K562 (cell line): ENCODE data around the gene SENP1. TPM values are rescaled to one million over a fixed set of nuclear protein-coding genes. Genes with fewer than 3 reads are reported as not detected.

Source experiments
- ARNT ChIP-seq, 2 experiments: fragments of 450-650 bp; IDR thresholded peaks; 2 replicates each; pipeline ENCODE4 v1.6.1; 2016; ENCODE audit warnings: mild to moderate bottlenecking in 1 of 2
- ATF1 ChIP-seq, 2 experiments: fragments of 450-650 bp in 1 of 2; IDR thresholded peaks; 2 replicates each; pipeline ENCODE4 v1.6.1; 2016; ENCODE audit warnings: missing compliant biosample characterization in 1 of 2, missing genetic modification characterization in 1 of 2
- CXXC5 ChIP-seq: fragments of 250-450 bp; sonication (Bioruptor Pico); IDR thresholded peaks from 2 replicates; pipeline ENCODE4 v1.8.0; 2022; ENCODE audit warnings: inconsistent platforms, mild to moderate bottlenecking, moderate library complexity
- ELF2 ChIP-seq: fragments of 250-450 bp; sonication (Bioruptor Pico); IDR thresholded peaks from 2 replicates; pipeline ENCODE4 v1.5.0; 2021; ENCODE audit warnings: mild to moderate bottlenecking
- MBD1 ChIP-seq: fragments of 250-450 bp; sonication (Bioruptor Pico); IDR thresholded peaks from 2 replicates; pipeline ENCODE4 v1.8.0; 2022; ENCODE audit warnings: inconsistent platforms
- MYC ChIP-seq, 2 experiments: fragments of 250-450 bp in 1 of 2; sonication (Bioruptor Pico) in 1 of 2; IDR thresholded peaks; 2 replicates each; pipeline versions ENCODE4 v1.5.1 to v1.6.1; 2012 to 2021; ENCODE audit warnings: low read depth in 2 of 2, borderline replicate concordance in 1 of 2, improper control_type of control experiment in 1 of 2, low read length in 1 of 2, mild to moderate bottlenecking in 1 of 2, moderate library complexity in 1 of 2
- NR2C2 ChIP-seq, 2 experiments: fragments of 200-800 bp in 1 of 2; sonication (Bioruptor generic) in 1 of 2; sonication (generic) in 1 of 2; formaldehyde crosslinking in 1 of 2; IDR thresholded peaks; 2 replicates each; pipeline versions ENCODE4 v1.6.1 to v1.8.0; 2016 to 2022; ENCODE audit warnings: mild to moderate bottlenecking in 1 of 2, missing compliant biosample characterization in 1 of 2, missing genetic modification characterization in 1 of 2, missing genetic modification reagents in 1 of 2
- NR4A1 ChIP-seq, 2 experiments: fragments of 250-450 bp in 1 of 2; fragments of 450-650 bp in 1 of 2; sonication (Bioruptor Pico) in 1 of 2; IDR thresholded peaks; 2 replicates each; pipeline versions ENCODE4 v1.4.0 to v1.6.1; 2016 to 2020; ENCODE audit warnings: mild to moderate bottlenecking in 2 of 2, missing compliant biosample characterization in 1 of 2, missing genetic modification characterization in 1 of 2, moderate library complexity in 1 of 2
- OTX1 ChIP-seq: fragments of 450-650 bp; formaldehyde crosslinking; IDR thresholded peaks from 2 replicates; pipeline ENCODE4 v1.4.0; 2022; ENCODE audit warnings: mild to moderate bottlenecking
- PHF8 ChIP-seq: fragments of 200-600 bp; sonication (generic); IDR thresholded peaks from 2 replicates; pipeline ENCODE4 v1.6.1; 2012; ENCODE audit warnings: mixed run types, mild to moderate bottlenecking, inconsistent platforms, low read length, moderate library complexity, borderline replicate concordance
- SMAD2 ChIP-seq: fragments of 150-350 bp; IDR thresholded peaks from 2 replicates; pipeline ENCODE4 v1.6.1; 2014; ENCODE audit warnings: low read depth, mild to moderate bottlenecking, low read length
- SMARCC2 ChIP-seq: fragments of 450-650 bp; IDR thresholded peaks from 2 replicates; pipeline ENCODE4 v1.6.1; 2017; ENCODE audit warnings: antibody characterized with exemption, moderate library complexity, mild to moderate bottlenecking, low read depth
- SP2 ChIP-seq: IDR thresholded peaks from 2 replicates; pipeline ENCODE4 v1.6.1; 2011; ENCODE audit warnings: mild to moderate bottlenecking, low read depth, low read length, moderate library complexity; ENCODE audit not compliant: poor library complexity, severe bottlenecking; ENCODE audit errors: extremely low read depth
- TAL1 ChIP-seq: fragments of 450-650 bp; IDR thresholded peaks from 2 replicates; pipeline ENCODE4 v1.6.1; 2016; ENCODE audit warnings: mild to moderate bottlenecking
- ZBED1 ChIP-seq: IDR thresholded peaks from 2 replicates; pipeline ENCODE4 v1.6.1; 2014
- ZNF41 ChIP-seq: fragments of 250-450 bp; sonication (Bioruptor Pico); conservative IDR thresholded peaks from 2 replicates; pipeline ENCODE4 v1.4.0; 2020; ENCODE audit warnings: mild to moderate bottlenecking
- ZNF444 ChIP-seq: fragments of 250-450 bp; sonication (Bioruptor Pico); IDR thresholded peaks from 2 replicates; pipeline ENCODE4 v1.4.0; 2020; ENCODE audit warnings: mild to moderate bottlenecking, moderate library complexity
- ZNF583 ChIP-seq: fragments of 250-450 bp; sonication (Bioruptor Pico); IDR thresholded peaks from 2 replicates; pipeline ENCODE4 v1.4.0; 2020
- ZNF778 ChIP-seq: fragments of 450-650 bp; formaldehyde crosslinking; IDR thresholded peaks from 2 replicates; pipeline ENCODE4 v1.4.0; 2020; ENCODE audit warnings: mild to moderate bottlenecking, moderate library complexity
- polyA plus RNA-seq, 8 experiments: library from polyadenylated mRNA; depleted of rRNA in 4 of 8; stranded (reverse) in 5 of 8; unstranded in 3 of 8; fragments of >200 nt; fragmentation: Nextera tagmentation in 2 of 8; fragmentation: Illumina TruSeq in 1 of 8; extraction: Ambion mirVana in 2 of 8; extraction: Trizol in 1 of 8; gene quantifications; 2 replicates each; pipeline versions ENCODE4 v1.2.1 to v1.2.3, GENCODE V29; 2011 to 2014; ENCODE audit warnings: inconsistent platforms in 1 of 8, missing spikeins in 1 of 8
- total RNA-seq, 7 experiments: library from RNA; depleted of rRNA in 6 of 7; stranded (reverse); fragments of >200 nt in 6 of 7; fragmentation: Illumina TruSeq in 2 of 7; extraction: Trizol in 2 of 7; gene quantifications; 2 replicates each; pipeline versions ENCODE4 v1.2.1 to v1.2.3, GENCODE V29; 2011 to 2021; ENCODE audit warnings: low replicate concordance in 1 of 7
- TF ChIP-seq, protein P1 (sequence below): fragments of 450-650 bp; formaldehyde crosslinking; IDR thresholded peaks from 2 replicates; pipeline ENCODE4 v1.4.0; 2020; ENCODE audit warnings: mild to moderate bottlenecking, mixed read lengths
- TF ChIP-seq, protein P2 (sequence below): fragments of 450-650 bp; formaldehyde crosslinking; conservative IDR thresholded peaks from 2 replicates; pipeline ENCODE4 v1.4.0; 2022; ENCODE audit warnings: mild to moderate bottlenecking, missing genetic modification characterization
- TF ChIP-seq, protein P3 (sequence below): sonication (generic); formaldehyde crosslinking; IDR thresholded peaks from 2 replicates; pipeline ENCODE4 v1.9.0; 2022; ENCODE audit warnings: mild to moderate bottlenecking, missing genetic modification reagents

Gene SENP1
- total and polyA plus RNA-seq, 9 of the 15 experiments (the other 6 are each of a cell fraction or from before 2014, with no cell fraction given): 15.5 to 59.0 (median 36.3) TPM

GRCh38 chr12:48119078-48119833 is 13.4 kb upstream of the SENP1 start, which contains the start of gene PFKM (continued):
- TF ChIP-seq, protein P1, sequence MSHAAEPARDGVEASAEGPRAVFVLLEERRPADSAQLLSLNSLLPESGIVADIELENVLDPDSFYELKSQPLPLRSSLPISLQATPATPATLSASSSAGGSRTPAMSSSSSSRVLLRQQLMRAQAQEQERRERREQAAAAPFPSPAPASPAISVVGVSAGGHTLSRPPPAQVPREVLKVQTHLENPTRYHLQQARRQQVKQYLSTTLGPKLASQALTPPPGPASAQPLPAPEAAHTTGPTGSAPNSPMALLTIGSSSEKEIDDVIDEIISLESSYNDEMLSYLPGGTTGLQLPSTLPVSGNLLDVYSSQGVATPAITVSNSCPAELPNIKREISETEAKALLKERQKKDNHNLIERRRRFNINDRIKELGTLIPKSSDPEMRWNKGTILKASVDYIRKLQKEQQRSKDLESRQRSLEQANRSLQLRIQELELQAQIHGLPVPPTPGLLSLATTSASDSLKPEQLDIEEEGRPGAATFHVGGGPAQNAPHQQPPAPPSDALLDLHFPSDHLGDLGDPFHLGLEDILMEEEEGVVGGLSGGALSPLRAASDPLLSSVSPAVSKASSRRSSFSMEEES (CRISPR knock-in tag): no peak
- TF ChIP-seq, protein P2, sequence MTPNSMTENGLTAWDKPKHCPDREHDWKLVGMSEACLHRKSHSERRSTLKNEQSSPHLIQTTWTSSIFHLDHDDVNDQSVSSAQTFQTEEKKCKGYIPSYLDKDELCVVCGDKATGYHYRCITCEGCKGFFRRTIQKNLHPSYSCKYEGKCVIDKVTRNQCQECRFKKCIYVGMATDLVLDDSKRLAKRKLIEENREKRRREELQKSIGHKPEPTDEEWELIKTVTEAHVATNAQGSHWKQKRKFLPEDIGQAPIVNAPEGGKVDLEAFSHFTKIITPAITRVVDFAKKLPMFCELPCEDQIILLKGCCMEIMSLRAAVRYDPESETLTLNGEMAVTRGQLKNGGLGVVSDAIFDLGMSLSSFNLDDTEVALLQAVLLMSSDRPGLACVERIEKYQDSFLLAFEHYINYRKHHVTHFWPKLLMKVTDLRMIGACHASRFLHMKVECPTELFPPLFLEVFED (CRISPR knock-in tag): 0 out of 2 replicates have a peak, but pooled peaks have one; percentile 69
- TF ChIP-seq PHF8: peak; percentile 36; the same call in 1 of the 2 replicates
- TF ChIP-seq OTX1 (CRISPR knock-in tag): peak; percentile 79
- no peak for TF ChIP-seq ATF1 (CRISPR knock-in tag; IDR thresholded peaks at IDR 0.05)
- TF ChIP-seq ATF1 (tag; IDR thresholded peaks at IDR 0.05): no peak
- no peak for TF ChIP-seq MBD1 (CRISPR knock-in tag)
- TF ChIP-seq ZNF778 (CRISPR knock-in tag): no peak
- TF ChIP-seq, protein P3, sequence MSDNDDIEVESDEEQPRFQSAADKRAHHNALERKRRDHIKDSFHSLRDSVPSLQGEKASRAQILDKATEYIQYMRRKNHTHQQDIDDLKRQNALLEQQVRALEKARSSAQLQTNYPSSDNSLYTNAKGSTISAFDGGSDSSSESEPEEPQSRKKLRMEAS (CRISPR knock-in tag): no peak
- TF ChIP-seq NR4A1 (CRISPR knock-in tag; IDR thresholded peaks at IDR 0.05): 0 out of 2 replicates have a peak, but pooled peaks have one; percentile 28
- no peak for TF ChIP-seq NR4A1 (tag; IDR thresholded peaks at IDR 0.05)
- no peak for TF ChIP-seq SMARCC2
- no peak for TF ChIP-seq ZNF41 (CRISPR knock-in tag)
- TF ChIP-seq CXXC5 (CRISPR knock-in tag): peak; percentile 40; the same call in 1 of the 2 replicates
- peak; percentile 21; the same call in 1 of the 2 replicates for TF ChIP-seq MYC (IDR thresholded peaks at IDR 0.05; ENCODE audit: low read depth, low read length)
- no peak for TF ChIP-seq MYC (CRISPR knock-in tag; IDR thresholded peaks at IDR 0.05; ENCODE audit: borderline replicate concordance, low read depth)
- TF ChIP-seq ARNT (IDR thresholded peaks at IDR 0.05): 0 out of 4 replicates have a peak, but pooled peaks of 1 of the 2 experiments have one; percentile 15
- no peak for TF ChIP-seq ZNF583 (CRISPR knock-in tag)
- 0 out of 2 replicates have a peak, but pooled peaks have one; percentile 30 for TF ChIP-seq NR2C2 (CRISPR knock-in tag; IDR thresholded peaks at IDR 0.05)
- peak; percentile 42; the same call in 1 of the 2 replicates for TF ChIP-seq NR2C2 (tag; IDR thresholded peaks at IDR 0.05)
- TF ChIP-seq ZBED1: no peak
- TF ChIP-seq SP2: no peak
- TF ChIP-seq ELF2: no peak
- peak; percentile 4; the same call in 1 of the 2 replicates for TF ChIP-seq TAL1
- TF ChIP-seq ZNF444 (CRISPR knock-in tag): 0 out of 2 replicates have a peak, but pooled peaks have one; percentile 46
- TF ChIP-seq SMAD2: no peak
